Peyer's patch (tissue), 4 donors: Measurements from ENCODE around the gene ORM1.

Source experiments
- POLR2A ChIP-seq, 2 donors: fragments of 450-650 bp; IDR thresholded peaks; one replicate each; pipeline ENCODE4 v1.5.1; 2017; ENCODE audit warnings: antibody characterized with exemption in 2 of 2, mild to moderate bottlenecking in 2 of 2, moderate library complexity in 2 of 2
- TF ChIP-seq, protein P1 (sequence below), 6 experiments: fragments of 450-650 bp in 4 of 6; fragments of 200-600 bp in 2 of 6; sonication (generic) in 1 of 6; IDR thresholded peaks; one replicate each; pipeline ENCODE4 v1.5.1; 2017 to 2019; ENCODE audit warnings: antibody characterized with exemption in 6 of 6, mild to moderate bottlenecking in 3 of 6, moderate library complexity in 1 of 6

DNA sequence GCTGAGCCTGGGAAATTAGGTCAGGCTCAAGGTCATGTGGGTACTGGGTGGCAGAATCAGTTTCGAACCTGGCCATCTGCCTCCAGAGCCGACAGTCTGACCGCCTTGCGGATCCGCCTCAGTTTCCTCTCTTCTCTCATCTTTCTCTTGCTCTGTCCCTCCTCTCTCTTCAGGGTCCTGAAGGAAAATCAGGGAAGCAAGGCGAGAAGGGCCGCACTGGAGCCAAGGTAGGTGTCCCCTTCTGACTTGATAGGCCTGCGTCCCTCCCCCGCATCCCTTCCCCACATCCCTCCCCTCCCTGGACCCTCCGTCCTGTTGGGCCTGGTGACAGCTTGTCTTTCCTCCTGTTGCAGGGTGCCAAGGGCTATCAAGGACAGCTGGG, 40.8 kb upstream of the ORM1 start:
- TF ChIP-seq, protein P1, sequence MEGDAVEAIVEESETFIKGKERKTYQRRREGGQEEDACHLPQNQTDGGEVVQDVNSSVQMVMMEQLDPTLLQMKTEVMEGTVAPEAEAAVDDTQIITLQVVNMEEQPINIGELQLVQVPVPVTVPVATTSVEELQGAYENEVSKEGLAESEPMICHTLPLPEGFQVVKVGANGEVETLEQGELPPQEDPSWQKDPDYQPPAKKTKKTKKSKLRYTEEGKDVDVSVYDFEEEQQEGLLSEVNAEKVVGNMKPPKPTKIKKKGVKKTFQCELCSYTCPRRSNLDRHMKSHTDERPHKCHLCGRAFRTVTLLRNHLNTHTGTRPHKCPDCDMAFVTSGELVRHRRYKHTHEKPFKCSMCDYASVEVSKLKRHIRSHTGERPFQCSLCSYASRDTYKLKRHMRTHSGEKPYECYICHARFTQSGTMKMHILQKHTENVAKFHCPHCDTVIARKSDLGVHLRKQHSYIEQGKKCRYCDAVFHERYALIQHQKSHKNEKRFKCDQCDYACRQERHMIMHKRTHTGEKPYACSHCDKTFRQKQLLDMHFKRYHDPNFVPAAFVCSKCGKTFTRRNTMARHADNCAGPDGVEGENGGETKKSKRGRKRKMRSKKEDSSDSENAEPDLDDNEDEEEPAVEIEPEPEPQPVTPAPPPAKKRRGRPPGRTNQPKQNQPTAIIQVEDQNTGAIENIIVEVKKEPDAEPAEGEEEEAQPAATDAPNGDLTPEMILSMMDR (IDR thresholded peaks at IDR 0.05), result no peak
- no peak for TF ChIP-seq POLR2A (IDR thresholded peaks at IDR 0.05)
